ENCODE data around the gene SERPIND1. TPM values are rescaled to one million over a fixed set of nuclear protein-coding genes. Genes with fewer than 3 reads are reported as not detected.

The SERPIND1 gene
- total and polyA plus RNA-seq, 2 of the 8 experiments (the other 6 are each of a cell fraction or from before 2014, with no cell fraction given), result not detected

GRCh38 chr22:20744456-20744855 is 29.5 kb upstream of the SERPIND1 start (continued):
- TF ChIP-seq NANOG (IDR thresholded peaks at IDR 0.05; ENCODE audit: insufficient read depth, low read depth, low read length, poor library complexity, severe bottlenecking) (no peak), POU5F1 (IDR thresholded peaks at IDR 0.05; ENCODE audit: low read depth, low read length) (no peak), CBX5 (IDR thresholded peaks at IDR 0.05; ENCODE audit: low read depth, low read length) (no peak), EP300 (IDR thresholded peaks at IDR 0.05; ENCODE audit: borderline replicate concordance in 1 of 2, low read depth in 2 of 2, low read length in 2 of 2) (no peak)

Measured in H1 (cell line).